Activated CD4-positive, CD25-positive, alpha-beta regulatory T cell treated with anti-CD3 and anti-CD28 coated beads, Interleukin-2, amount 50 U/mL, for 24 hours (primary cell): ENCODE measurements around the gene NPB.

Source experiments
- ATAC-seq, 2 donors: fragments of 150-1000 bp; cut with Tn5 transposase; one replicate each; pipeline ENCODE4 v1.10.0; 2021; ENCODE audit warnings: mild to moderate bottlenecking in 1 of 2, moderate library complexity in 1 of 2

The NPB gene

GRCh38 chr17:81899514-81900166, 2.4 kb upstream of the NPB start:
- no peak for ATAC-seq

- no peak for ATAC-seq
Observed at GRCh38 chr17:81900181-81900820, 1.7 kb upstream of the NPB start.

- peak; percentile 14 to 18 for ATAC-seq
Observed at GRCh38 chr17:81901167-81902022, 643 bp upstream of the NPB start.

- peak; percentile 8 to 12 for ATAC-seq
Observed at GRCh38 chr17:81902653-81903414, 796 bp downstream of the NPB start.

GRCh38 chr17:81903415-81903831, 1.4 kb downstream of the NPB start:
- ATAC-seq, result no peak

GRCh38 chr17:81903896-81904599, 2.0 kb downstream of the NPB start:
- ATAC-seq, result no peak

GRCh38 chr17:81904600-81905423, 2.8 kb downstream of the NPB start:
- no peak for ATAC-seq

- ATAC-seq, result no peak
Observed at GRCh38 chr17:81905424-81905875, 3.4 kb downstream of the NPB start.

- ATAC-seq, result no peak
Observed at GRCh38 chr17:81905993-81906392, 4.0 kb downstream of the NPB start.

GRCh38 chr17:81906476-81907218, 4.6 kb downstream of the NPB start:
- ATAC-seq, result no peak

- no peak for ATAC-seq
Observed at GRCh38 chr17:81907219-81908145, 5.4 kb downstream of the NPB start.

- ATAC-seq, result no peak
Observed at GRCh38 chr17:81908793-81909192, 6.8 kb downstream of the NPB start.

- no peak for ATAC-seq
Observed at GRCh38 chr17:81909231-81909630, 7.2 kb downstream of the NPB start.

GRCh38 chr17:81909966-81910839, 8.2 kb downstream of the NPB start:
- no peak for ATAC-seq

GRCh38 chr17:81910840-81911276, 8.8 kb downstream of the NPB start:
- peak; percentile 15 to 41 for ATAC-seq

GRCh38 chr17:81911277-81911961, 9.4 kb downstream of the NPB start, which contains the start of gene PCYT2:
PCYT2 (minus strand) TSS chr17:81911399; CDS start chr17:81911355, 44 bp downstream.
- peak; percentile 92 to 93 for ATAC-seq

- no peak for ATAC-seq
Observed at GRCh38 chr17:81911969-81912368, 9.9 kb downstream of the NPB start.
